Stomach (tissue), 4 donors: ENCODE results near the gene IPO4.

ENCODE experiments used
- POLR2A ChIP-seq, 4 donors: fragments of 450-650 bp; IDR thresholded peaks; one replicate each; pipeline ENCODE4 v1.6.1; 2016; ENCODE audit warnings: antibody characterized with exemption in 4 of 4, control low read depth in 2 of 4, mild to moderate bottlenecking in 1 of 4, moderate library complexity in 1 of 4
- TF ChIP-seq, protein P1 (sequence below), 7 experiments: fragments of 450-650 bp in 4 of 7; fragments of 200-600 bp in 3 of 7; sonication (generic) in 3 of 7; IDR thresholded peaks; one replicate each; pipeline ENCODE4 v1.5.1; 2016 to 2019; ENCODE audit warnings: antibody characterized with exemption in 7 of 7, control low read depth in 2 of 7, mild to moderate bottlenecking in 1 of 7

DNA sequence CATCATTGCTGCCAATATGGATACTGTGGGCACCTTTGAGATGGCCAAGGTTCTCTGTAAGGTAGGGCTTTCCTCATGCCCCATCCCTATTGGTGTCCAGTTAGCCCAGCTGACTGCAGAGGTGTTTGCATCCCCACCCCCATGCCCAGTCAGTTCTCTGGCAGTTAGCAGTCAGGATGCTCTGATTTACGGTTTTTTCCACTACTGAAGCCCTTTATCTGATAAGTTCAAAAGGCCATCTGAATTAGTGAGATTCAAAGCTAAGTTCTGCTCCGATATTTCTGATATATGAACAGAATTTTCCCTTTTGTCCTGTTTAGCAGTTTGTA is 44.9 kb upstream of the IPO4 start:
- no peak for TF ChIP-seq POLR2A (IDR thresholded peaks at IDR 0.05)
- TF ChIP-seq, protein P1, sequence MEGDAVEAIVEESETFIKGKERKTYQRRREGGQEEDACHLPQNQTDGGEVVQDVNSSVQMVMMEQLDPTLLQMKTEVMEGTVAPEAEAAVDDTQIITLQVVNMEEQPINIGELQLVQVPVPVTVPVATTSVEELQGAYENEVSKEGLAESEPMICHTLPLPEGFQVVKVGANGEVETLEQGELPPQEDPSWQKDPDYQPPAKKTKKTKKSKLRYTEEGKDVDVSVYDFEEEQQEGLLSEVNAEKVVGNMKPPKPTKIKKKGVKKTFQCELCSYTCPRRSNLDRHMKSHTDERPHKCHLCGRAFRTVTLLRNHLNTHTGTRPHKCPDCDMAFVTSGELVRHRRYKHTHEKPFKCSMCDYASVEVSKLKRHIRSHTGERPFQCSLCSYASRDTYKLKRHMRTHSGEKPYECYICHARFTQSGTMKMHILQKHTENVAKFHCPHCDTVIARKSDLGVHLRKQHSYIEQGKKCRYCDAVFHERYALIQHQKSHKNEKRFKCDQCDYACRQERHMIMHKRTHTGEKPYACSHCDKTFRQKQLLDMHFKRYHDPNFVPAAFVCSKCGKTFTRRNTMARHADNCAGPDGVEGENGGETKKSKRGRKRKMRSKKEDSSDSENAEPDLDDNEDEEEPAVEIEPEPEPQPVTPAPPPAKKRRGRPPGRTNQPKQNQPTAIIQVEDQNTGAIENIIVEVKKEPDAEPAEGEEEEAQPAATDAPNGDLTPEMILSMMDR (IDR thresholded peaks at IDR 0.05), result no peak
